IPS DF 4.7 (cell line): ENCODE measurements around the gene TEP1.
"Not testable (repeated sequence)": the region's sequence is repeated elsewhere in the genome, so short reads cannot be mapped to it uniquely, and the experiment has no call there.

Experiments used
- DNase-seq: peaks from one replicate; pipeline ENCODE4 v3.0.0-alpha.2; 2013; ENCODE audit warnings: low spot score; ENCODE audit errors: extremely low read depth

The TEP1 gene

GRCh38 chr14:20391505-20391904, 21.8 kb downstream of the TEP1 start:
- DNase-seq: no peak

- no peak for DNase-seq
These were observed 25.1 kb downstream of the TEP1 start for GRCh38 chr14:20388159-20388558.

DNA sequence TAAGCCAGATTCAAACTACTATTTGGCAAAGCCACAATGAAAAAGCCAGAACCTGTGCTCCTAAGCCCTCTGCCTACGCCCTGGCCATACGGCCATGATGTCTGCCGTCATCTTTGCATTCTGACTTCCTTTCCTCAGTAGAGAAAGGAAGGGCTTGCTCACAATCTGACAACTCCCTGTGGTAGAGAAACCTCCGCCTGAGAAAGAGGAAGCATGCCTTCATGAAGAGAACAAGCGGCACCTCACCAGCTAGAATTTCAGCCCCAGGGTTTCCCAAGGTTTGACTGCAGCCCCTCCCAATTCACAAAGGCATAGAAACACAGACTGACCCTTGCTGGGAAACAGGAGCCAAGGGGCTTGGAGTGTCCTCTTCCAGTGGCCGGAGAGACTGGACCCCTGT, 25.7 kb downstream of the TEP1 start:
- no peak for DNase-seq

GRCh38 chr14:20386276-20386855, 26.9 kb downstream of the TEP1 start:
- DNase-seq: no peak

- DNase-seq: no peak
These were observed 28.4 kb downstream of the TEP1 start for GRCh38 chr14:20384886-20385285.

DNA sequence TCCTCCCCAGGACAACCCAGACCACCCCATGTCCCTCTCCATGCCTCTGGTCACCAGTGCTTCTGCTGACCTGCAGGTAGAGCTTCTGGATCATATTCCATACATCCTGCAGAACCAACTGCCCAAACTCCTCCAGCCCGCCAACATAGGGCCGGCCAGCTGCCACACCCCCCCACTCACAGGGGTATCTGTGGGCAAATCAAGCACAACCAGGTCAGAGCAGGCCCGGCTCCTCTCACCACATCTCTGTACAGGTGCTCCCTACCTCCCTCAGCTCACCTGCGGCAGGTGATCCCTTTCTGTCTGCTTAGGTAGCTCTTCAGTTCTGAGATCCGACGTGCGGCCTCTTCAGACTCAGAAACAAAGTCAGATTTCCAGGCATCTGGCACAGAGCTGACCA, 29.0 kb downstream of the TEP1 start:
- DNase-seq: no peak

- no peak for DNase-seq
These were observed 29.7 kb downstream of the TEP1 start for GRCh38 chr14:20383636-20384035.

DNA sequence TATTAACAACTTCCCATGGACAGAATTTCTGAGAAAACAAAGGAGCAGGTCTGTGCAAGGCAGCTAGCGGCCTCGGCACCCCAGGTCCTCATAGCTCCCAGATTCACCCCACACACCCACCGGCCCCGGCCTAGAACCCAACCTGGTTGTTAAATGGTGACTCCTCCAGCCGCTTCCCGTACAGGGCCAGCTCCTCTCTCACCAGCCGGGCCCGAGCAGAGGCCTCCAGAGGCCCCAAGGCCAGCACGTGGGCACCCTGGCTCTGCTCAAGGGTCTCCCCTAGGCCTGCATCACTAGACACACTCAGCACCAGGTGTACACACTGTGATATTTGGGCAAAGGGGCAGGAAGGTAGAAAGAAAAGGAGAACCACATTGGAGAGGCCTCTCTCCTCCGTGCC, 30.3 kb downstream of the TEP1 start:
- DNase-seq: no peak

- DNase-seq: no peak
These were observed 30.8 kb downstream of the TEP1 start for GRCh38 chr14:20382526-20382925.

GRCh38 chr14:20381341-20381740, 32.0 kb downstream of the TEP1 start:
- DNase-seq: no peak

GRCh38 chr14:20380681-20381080, 32.6 kb downstream of the TEP1 start:
- no peak for DNase-seq

GRCh38 chr14:20379743-20380142, 33.6 kb downstream of the TEP1 start:
- no peak for DNase-seq

DNA sequence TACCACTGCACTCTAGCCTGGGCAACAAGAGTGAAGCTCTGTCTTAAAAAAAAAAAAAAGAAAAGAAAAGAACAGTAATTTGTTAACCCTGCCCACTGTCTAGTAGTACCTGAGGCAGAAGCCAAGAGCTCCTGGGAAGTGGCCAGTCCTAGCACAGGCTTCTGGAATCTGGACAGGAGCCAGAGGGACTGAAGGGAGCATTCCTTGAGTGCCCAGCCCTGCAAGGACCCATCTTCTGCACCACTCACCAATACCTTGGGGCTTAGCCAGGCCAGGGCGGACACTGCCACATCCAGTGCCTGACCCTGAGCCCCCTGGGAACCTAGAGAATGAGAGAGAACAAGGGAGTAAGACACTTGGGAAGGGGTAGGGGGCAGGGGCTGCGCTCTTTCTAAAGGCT, 36.1 kb downstream of the TEP1 start:
- no peak for DNase-seq

DNA sequence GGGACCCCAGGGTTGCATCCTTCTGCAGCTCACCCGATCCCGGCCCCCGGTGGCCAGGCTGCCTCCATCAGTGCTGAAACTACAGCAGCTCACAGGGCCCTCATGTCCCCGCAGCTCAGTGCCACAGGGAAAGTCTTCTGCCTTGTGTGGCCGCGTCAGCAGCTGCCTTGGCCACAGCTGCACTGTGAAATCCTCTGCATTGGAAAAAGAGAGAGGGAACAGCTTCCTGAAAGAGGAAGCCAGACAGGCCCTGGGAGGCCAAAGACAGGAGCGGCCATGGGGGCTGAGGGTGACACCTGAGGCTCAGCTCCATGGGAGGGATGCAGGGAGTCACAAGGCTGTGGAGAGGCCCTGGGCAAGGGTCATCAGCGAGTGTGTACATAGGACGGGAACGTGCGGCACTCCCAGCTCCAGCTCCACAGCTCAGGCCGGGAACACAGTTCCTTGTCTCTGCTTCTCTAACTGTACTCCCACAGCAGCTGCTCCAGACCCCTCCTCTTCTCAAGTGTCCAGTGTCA, 37.2 kb downstream of the TEP1 start:
- DNase-seq: no peak

DNA sequence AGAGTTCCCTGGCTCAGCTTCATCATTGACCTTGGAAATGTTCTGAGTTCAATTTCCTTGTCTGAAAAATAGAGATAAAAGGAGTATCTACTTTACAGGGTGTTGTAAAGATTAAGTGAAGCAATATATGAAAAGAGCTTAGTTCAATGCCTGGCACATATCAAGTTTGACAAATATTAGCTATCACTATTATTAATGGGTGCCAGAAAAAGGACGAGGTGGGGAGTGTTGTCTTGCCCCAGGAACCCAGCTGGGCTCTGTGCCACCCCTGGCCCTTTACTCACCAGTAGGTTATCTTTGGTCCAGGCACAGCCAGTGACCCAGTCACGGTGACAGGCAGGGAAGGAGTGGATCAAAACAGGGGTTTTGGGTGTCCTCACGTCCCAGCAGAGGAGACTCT, 37.8 kb downstream of the TEP1 start:
- DNase-seq: no peak

- no peak for DNase-seq
These were observed 40.5 kb downstream of the TEP1 start for GRCh38 chr14:20372796-20373195.

- DNase-seq: no peak
These were observed 47.4 kb downstream of the TEP1 start for GRCh38 chr14:20365928-20366327.

- not testable (repeated sequence) for DNase-seq
These were observed 54.8 kb downstream of the TEP1 start for GRCh38 chr14:20358474-20358873.

- no peak for DNase-seq
These were observed 56.9 kb downstream of the TEP1 start for GRCh38 chr14:20356422-20356821.

DNA sequence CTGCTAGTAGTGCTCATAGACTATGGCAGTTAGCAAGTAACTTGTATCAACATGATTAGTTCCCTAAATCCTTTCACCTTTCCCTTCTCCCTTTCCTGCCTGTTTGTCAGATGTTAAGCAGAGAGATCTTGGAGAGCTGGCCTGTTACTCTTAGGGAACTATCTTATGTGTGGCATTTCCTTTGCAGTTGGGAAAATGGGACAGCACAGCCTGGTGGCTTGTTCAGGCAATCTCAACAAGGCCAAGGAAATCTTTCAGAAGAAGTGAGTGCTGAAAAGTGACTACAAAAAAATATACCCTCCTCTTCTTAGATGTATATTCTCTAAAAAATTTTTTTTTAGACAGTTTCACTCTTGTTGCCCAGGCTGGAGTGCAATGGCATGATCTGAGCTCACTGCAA, 62.4 kb downstream of the TEP1 start:
- DNase-seq: no peak

DNA sequence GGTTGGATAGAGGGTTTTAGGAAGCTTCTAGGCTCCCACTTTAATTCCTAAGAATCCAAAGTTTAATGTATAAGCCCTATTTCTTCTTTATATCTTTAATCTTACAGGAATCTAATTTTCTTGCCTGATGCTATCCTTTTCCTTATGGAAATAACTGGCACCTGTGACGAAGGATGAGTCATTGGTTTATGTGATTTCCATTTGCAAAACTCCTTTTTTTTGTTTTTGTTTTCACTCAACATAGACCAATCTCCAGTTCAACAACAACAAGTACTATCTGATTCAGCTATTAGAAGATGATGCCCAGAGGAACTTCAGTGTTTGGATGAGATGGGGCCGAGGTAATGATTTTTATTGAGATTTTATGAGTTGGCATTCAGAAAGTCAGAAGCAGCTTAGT, 63.0 kb downstream of the TEP1 start:
- DNase-seq: no peak

GRCh38 chr14:20347747-20348146, 65.6 kb downstream of the TEP1 start:
- no peak for DNase-seq

DNA sequence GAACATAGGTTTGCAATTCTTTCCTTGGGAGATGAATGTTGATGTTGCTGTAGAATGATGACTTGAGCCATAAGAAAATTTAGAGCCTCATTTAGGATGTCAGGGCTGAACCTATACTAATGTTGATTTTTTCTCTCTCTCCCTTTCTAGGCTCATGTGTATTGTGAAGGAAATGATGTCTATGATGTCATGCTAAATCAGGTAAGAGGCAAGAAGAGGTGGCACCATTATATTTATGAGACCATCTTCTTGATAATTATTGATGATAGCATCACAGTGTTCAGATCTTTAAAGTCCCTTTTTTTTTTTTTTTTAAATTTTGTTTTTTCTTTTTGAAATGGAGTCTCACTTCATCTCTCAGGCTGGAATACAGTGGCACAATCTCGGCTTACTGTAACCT, 66.6 kb downstream of the TEP1 start:
- DNase-seq: no peak

GRCh38 chr14:20345366-20345765, 67.9 kb downstream of the TEP1 start:
- DNase-seq: no peak
